ENCODE data around the gene NFIC.

GRCh38 chr19:3401004-3401768 lies 34.8 kb downstream of the NFIC start:
- TF ChIP-seq, protein P1, sequence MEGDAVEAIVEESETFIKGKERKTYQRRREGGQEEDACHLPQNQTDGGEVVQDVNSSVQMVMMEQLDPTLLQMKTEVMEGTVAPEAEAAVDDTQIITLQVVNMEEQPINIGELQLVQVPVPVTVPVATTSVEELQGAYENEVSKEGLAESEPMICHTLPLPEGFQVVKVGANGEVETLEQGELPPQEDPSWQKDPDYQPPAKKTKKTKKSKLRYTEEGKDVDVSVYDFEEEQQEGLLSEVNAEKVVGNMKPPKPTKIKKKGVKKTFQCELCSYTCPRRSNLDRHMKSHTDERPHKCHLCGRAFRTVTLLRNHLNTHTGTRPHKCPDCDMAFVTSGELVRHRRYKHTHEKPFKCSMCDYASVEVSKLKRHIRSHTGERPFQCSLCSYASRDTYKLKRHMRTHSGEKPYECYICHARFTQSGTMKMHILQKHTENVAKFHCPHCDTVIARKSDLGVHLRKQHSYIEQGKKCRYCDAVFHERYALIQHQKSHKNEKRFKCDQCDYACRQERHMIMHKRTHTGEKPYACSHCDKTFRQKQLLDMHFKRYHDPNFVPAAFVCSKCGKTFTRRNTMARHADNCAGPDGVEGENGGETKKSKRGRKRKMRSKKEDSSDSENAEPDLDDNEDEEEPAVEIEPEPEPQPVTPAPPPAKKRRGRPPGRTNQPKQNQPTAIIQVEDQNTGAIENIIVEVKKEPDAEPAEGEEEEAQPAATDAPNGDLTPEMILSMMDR (IDR thresholded peaks at IDR 0.05): peak in 1 of 4 donors; percentile 7
- TF ChIP-seq POLR2A (IDR thresholded peaks at IDR 0.05): no peak

All from right lobe of liver (tissue), 4 donors.